Peyer's patch (tissue), 4 donors: Measurements from ENCODE around the gene PPARGC1A.

ENCODE experiments used
- CTCF ChIP-seq, 6 experiments: fragments of 450-650 bp in 4 of 6; fragments of 200-600 bp in 2 of 6; sonication (generic) in 1 of 6; IDR thresholded peaks; one replicate each; pipeline ENCODE4 v1.5.1; 2017 to 2019; ENCODE audit warnings: antibody characterized with exemption in 6 of 6, mild to moderate bottlenecking in 3 of 6, moderate library complexity in 1 of 6
- POLR2A ChIP-seq, 2 donors: fragments of 450-650 bp; IDR thresholded peaks; one replicate each; pipeline ENCODE4 v1.5.1; 2017; ENCODE audit warnings: antibody characterized with exemption in 2 of 2, mild to moderate bottlenecking in 2 of 2, moderate library complexity in 2 of 2

- no peak for TF ChIP-seq CTCF (IDR thresholded peaks at IDR 0.05)
- TF ChIP-seq POLR2A (IDR thresholded peaks at IDR 0.05) = no peak
Observed at GRCh38 chr4:23860919-23861318, 28.9 kb downstream of the PPARGC1A start.
